ENCODE measurements around the gene COL15A1.

GRCh38 chr9:99030092-99030511, 86.4 kb downstream of the COL15A1 start:
- TF ChIP-seq POLR2AphosphoS5 (IDR thresholded peaks at IDR 0.05; ENCODE audit: low read depth, low read length) = no peak
- TF ChIP-seq TAF1 (IDR thresholded peaks at IDR 0.05; ENCODE audit: borderline replicate concordance, insufficient read depth, low read length) = no peak
- no peak for TF ChIP-seq REST (IDR thresholded peaks at IDR 0.05; ENCODE audit: insufficient read depth in 1 of 2, low read depth in 2 of 2, low read length in 2 of 2)
- no peak for TF ChIP-seq SIN3A (IDR thresholded peaks at IDR 0.05; ENCODE audit: borderline replicate concordance, insufficient read depth, low read length)
